Measurements from ENCODE around the gene PLA2G4F.

The PLA2G4F gene, protein sequence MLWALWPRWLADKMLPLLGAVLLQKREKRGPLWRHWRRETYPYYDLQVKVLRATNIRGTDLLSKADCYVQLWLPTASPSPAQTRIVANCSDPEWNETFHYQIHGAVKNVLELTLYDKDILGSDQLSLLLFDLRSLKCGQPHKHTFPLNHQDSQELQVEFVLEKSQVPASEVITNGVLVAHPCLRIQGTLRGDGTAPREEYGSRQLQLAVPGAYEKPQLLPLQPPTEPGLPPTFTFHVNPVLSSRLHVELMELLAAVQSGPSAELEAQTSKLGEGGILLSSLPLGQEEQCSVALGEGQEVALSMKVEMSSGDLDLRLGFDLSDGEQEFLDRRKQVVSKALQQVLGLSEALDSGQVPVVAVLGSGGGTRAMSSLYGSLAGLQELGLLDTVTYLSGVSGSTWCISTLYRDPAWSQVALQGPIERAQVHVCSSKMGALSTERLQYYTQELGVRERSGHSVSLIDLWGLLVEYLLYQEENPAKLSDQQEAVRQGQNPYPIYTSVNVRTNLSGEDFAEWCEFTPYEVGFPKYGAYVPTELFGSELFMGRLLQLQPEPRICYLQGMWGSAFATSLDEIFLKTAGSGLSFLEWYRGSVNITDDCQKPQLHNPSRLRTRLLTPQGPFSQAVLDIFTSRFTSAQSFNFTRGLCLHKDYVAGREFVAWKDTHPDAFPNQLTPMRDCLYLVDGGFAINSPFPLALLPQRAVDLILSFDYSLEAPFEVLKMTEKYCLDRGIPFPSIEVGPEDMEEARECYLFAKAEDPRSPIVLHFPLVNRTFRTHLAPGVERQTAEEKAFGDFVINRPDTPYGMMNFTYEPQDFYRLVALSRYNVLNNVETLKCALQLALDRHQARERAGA

GRCh38 chr15:42156243-42156922 lies at the start of gene PLA2G4F:
TSS of gene PLA2G4F (minus strand) at chr15:42156636. CDS start at chr15:42156549, 87 bp downstream.
- no peak for DNase-seq (ENCODE audit: low read depth in 1 of 2, low spot score in 1 of 2)

DNA sequence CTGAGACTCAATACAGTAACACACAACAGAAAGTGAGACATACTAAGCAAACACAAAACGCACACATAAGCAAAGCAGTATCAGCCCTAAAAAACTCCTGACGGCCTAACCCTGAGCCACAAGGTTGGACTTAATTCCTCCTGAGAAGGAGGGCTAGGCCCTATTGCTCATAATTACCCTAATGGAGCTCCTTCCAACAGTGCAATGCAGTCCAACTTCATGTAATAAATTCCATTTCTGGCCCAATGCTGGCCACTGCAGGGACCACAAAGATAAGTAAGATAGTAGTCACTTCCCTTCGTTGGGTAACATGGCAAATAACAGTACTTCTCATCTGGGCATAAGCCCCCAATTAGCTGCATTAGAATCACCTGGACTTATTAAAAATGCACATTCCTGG lies 47.5 kb upstream of the PLA2G4F start:
- DNase-seq (ENCODE audit: low read depth in 1 of 2, low spot score in 1 of 2) = no peak

DNA sequence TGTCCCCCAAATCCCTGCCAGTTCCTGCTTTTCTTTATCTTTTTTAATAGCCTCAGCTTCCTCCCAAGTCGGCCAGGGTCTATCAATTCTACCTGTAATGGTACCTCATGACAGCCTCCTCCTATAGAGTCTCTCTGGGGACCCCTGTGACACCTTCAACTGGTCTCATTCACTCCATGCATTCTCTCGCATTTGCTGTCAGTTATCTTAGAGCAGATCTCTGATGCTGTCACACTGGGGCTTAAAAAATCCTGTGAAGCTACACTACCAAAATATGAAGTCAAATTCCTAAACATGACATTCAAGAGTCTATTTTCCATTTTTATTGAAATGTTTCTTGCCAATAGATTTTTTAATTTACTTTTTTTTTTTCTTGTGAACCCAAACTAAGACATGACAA lies 46.2 kb upstream of the PLA2G4F start:
- no peak for DNase-seq (ENCODE audit: low read depth in 1 of 2, low spot score in 1 of 2)

DNA sequence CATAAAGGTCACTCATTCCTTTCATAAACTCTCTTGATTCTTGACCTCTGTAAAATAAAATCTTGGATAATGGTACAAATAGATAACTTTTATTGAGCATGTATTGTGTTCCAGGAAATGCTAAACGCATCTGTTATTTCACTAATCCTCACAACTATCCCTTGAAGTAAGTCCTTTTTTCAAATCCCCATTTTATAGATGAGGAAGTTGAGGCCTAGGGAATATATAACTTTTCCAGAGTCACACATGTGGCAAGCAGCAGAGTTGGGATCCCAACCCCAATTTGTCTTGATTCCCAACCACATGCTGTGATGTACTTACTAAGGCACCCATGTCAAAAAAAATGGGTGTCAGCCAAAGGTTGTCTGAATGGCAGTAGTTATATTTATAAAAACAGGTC lies 45.4 kb upstream of the PLA2G4F start:
- DNase-seq (ENCODE audit: low read depth in 1 of 2, low spot score in 1 of 2) = no peak

DNA sequence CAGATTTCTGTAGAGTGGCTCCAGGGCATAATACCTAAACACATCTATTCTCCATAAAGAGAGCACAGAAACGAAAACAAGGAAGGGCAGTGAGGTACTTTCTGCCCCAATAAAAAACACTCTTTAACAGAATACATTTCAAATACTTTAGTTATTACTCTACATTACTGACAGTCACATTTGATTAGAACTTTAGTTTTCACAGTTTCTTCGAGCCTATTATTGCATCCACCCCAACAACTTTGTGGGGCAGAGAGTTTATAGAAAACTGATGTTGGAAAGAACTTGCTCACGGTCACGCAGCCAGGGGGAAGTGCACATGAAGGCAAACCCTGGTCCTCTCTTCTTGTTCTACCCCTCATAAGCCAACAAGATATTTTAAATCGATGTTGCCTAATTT lies 42.7 kb upstream of the PLA2G4F start:
- no peak for DNase-seq (ENCODE audit: low read depth in 1 of 2, low spot score in 1 of 2)

- DNase-seq (ENCODE audit: low read depth in 1 of 2, low spot score in 1 of 2) = no peak
Observed at GRCh38 chr15:42198516-42198915, 42.1 kb upstream of the PLA2G4F start.

GRCh38 chr15:42194513-42194912 lies 38.1 kb upstream of the PLA2G4F start:
- DNase-seq (ENCODE audit: low read depth in 1 of 2, low spot score in 1 of 2) = no peak

DNA sequence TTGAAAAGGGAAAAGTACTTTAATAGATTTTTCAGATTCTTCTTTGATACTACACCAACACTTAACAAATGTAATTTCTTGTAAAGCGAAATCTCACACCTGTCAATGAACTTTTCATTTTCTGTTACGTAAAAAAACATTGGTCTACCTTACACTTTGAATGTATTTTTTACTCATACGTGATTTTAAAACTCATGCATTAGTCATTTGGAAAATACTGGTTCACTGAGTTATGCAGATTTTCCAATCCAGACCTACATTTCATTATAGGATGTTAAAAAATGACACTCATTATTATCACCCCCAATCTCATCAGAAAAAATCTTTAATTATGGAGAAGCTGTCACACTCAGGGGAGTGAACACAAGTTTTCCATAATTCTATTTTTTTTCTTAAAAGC lies 36.9 kb upstream of the PLA2G4F start:
- DNase-seq (ENCODE audit: low read depth in 1 of 2, low spot score in 1 of 2) = no peak

DNA sequence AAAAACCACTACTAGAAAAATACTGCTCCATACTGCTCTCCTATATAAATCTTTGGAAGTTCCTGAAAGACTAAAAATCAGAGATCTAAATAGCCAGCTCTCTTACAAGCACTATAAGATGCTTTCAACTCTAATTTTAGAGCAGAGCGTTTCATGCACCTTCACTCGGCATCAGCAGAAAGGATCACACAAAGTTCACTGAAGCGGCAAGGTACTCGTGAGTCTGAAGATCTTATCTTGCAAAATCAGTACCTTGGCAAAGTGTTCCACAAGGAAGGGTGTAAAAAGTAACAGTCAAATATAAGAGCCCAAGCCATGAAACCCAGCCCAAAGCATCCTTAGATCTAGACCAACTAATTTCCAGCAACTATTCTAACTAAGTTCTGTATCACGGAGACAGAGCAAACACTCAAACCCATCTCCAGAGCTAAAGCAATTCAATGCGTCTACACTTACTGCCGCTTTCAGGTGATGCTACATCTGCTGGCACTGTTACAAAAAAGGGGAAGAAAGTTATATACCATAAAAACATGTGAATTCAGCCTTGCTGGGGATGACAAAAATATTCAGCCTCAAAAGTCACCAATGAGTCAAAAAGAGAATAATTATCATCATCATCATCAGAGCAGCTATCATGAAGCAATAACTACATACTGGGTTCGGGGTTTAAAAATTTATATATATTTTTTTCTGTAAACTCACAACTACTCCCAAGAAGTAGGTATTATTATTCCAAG lies 35.3 kb upstream of the PLA2G4F start:
- DNase-seq (ENCODE audit: low read depth in 1 of 2, low spot score in 1 of 2) = no peak

GRCh38 chr15:42190370-42190769 lies 33.9 kb upstream of the PLA2G4F start:
- no peak for DNase-seq (ENCODE audit: low read depth in 1 of 2, low spot score in 1 of 2)

GRCh38 chr15:42185801-42186200 lies 29.4 kb upstream of the PLA2G4F start:
- DNase-seq (ENCODE audit: low read depth in 1 of 2, low spot score in 1 of 2) = no peak

DNA sequence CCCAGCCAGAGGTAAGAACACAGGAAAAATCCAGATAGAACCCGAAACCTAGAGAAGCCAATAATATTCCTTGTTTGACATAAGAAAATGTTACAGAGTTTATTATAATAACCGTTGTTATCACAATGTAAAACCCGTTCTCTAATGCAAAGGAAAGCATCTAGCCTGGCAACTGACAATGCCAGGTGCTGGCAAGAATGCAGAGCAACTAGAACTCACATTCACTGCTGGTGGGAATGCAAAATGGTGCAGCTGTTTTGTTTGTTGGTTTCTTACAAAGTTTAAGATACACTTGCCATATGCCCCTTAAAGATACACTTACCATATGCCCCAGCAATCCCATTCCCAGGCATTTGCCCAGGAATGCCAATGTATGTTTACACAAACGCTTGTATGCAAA lies 28.3 kb upstream of the PLA2G4F start:
- DNase-seq (ENCODE audit: low read depth in 1 of 2, low spot score in 1 of 2) = no peak

DNA sequence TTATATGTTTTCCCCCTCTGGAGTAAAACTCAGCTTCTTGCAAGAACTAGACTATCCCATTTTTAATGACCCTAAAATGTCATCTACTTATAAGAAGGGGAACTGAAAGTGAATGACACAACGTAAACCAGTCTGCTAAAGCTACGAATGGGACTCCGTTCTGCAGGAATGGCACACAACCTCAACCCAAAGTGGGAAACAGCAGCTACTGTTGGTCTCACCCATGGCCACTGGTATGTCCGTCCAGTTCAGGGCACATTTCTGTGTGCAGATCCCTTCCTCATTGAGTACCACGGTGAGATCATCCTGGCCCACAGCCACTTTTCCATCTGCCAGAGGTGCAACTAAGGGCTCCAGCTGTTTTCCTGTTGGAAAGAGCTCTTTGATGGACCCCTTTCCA lies 27.9 kb upstream of the PLA2G4F start:
- DNase-seq (ENCODE audit: low read depth in 1 of 2, low spot score in 1 of 2) = no peak

- DNase-seq (ENCODE audit: low read depth in 1 of 2, low spot score in 1 of 2) = no peak
Observed at GRCh38 chr15:42182961-42183360, 26.5 kb upstream of the PLA2G4F start.

- DNase-seq (ENCODE audit: low read depth in 1 of 2, low spot score in 1 of 2) = no peak
Observed at GRCh38 chr15:42182328-42182886, 26.0 kb upstream of the PLA2G4F start.

DNA sequence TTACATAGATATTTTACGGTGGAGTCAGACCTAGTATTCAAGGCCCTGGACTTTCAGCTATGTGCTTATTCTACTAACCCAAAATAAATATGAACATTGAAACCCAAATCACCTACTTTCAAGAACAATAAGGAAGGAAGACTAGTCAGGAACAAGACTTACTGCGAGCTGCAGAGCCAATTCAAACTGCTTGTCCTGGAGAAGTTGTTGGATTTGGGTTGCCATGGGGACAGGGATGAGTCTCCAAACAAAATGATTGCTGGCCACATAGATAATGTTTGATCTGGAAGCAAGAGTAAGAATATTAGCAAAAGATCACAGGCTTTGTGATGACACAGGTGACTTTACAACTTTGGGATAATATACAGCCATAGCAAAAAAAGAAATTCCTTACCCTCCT lies 21.6 kb upstream of the PLA2G4F start:
- no peak for DNase-seq (ENCODE audit: low read depth in 1 of 2, low spot score in 1 of 2)

DNA sequence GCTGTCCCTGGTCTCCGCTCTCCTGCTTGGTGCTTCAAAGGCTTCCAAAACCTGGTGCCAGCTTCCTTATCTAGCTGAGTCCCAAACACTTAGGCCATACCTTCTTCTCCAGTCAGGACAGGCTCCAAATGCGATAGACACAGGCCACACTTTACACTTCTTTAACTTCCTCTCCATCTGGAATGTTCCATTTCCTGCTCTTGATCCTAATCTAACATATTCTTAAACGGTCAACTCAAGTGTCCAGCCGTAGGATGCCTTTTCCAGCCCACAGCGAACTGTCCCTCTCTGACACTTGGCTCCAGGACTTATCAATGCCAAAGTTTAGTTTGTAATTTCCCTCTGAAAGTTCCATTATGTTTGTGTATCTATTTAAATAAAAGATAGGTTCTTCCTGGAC lies 19.2 kb upstream of the PLA2G4F start:
- no peak for DNase-seq (ENCODE audit: low read depth in 1 of 2, low spot score in 1 of 2)

DNA sequence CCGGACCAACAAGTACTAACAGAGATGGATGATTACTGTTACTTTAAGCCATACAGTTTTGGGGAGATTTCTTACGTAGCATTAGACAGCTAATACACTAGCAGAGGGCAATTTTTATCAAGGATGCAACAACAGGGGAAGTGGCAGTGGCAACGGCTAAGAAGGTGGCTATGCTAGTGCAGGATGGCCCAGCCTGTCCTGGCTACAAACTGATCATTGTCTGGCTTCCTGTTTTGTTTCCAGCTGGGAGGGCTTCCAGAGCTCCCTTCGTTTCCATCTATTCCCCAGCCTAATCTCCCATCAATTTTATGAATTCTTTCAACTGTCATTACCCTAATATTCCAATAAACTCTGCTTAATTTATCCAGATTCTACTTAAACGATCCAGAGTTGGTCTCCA lies 16.0 kb upstream of the PLA2G4F start:
- no peak for DNase-seq (ENCODE audit: low read depth in 1 of 2, low spot score in 1 of 2)

DNA sequence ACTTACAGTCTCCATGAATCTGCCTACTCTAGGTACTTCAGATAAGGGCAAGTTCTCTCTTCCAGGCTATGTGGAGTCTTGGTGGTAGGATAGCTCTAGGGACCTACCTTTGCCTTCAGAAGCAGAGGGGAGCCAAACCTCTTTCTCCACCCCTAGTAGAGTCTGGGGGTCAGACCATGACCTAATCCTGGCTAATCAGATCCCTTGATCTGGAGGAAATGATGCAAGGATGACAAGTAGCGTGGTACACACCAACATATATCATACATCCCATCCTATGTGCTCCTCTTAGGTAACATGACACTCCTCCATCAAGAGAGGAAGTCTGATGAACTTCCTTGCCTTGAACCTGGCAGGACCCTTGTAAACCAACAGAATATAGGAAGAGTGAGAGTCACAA lies 15.4 kb upstream of the PLA2G4F start:
- DNase-seq (ENCODE audit: low read depth in 1 of 2, low spot score in 1 of 2) = no peak

DNA sequence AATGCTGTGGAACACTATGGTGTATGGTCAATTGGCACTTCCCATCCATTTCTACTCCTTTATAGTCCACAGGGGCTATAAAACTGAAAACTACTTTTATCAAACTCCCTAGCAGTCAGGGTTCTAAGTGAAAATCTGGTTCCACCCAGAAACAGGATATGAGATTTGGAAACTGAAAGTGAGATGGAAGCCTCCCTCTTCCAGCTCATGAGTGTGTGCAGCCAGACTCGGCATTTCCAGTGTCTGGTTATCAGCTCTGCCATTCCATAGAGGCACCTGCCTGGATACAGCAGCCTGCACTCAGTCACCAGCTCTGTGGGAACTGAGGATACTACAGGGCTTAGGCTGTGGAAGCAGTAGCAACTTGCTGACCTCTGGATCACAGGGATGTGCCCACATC lies 14.7 kb upstream of the PLA2G4F start:
- DNase-seq (ENCODE audit: low read depth in 1 of 2, low spot score in 1 of 2) = no peak
